Vagina (tissue), 2 donors: Measurements from ENCODE around the gene TNNT2. TPM values are rescaled to one million over a fixed set of nuclear protein-coding genes. Genes with fewer than 3 reads are reported as not detected.

Experiments
- DNase-seq, 2 donors: peaks; one replicate each; pipeline ENCODE4 v3.0.0-alpha.2; 2017; ENCODE audit errors: extremely low spot score in 2 of 2
- H3K27ac ChIP-seq: fragments of 200-600 bp; sonication (generic); one replicate; pipeline ENCODE4 v1.5.1; 2019
- H3K27me3 ChIP-seq: fragments of 200-600 bp; sonication (generic); one replicate; pipeline ENCODE4 v1.5.1; 2019
- H3K36me3 ChIP-seq, 2 donors: fragments of 200-600 bp; sonication (generic); one replicate each; pipeline ENCODE4 v1.5.1; 2017 to 2019
- H3K4me1 ChIP-seq: fragments of 200-600 bp; sonication (generic); one replicate; pipeline ENCODE4 v1.5.1; 2019
- H3K4me3 ChIP-seq, 2 donors: fragments of 200-600 bp; sonication (generic); 1 replicate in 1 of 2; 2 replicates in 1 of 2; pipeline ENCODE4 v1.5.1; 2016 to 2019
- H3K9me3 ChIP-seq: fragments of 200-600 bp; sonication (generic); one replicate; pipeline ENCODE4 v1.5.1; 2019
- POLR2A ChIP-seq, 2 donors: fragments of 450-650 bp; IDR thresholded peaks; one replicate each; pipeline ENCODE4 v1.6.1; 2017; ENCODE audit warnings: antibody characterized with exemption in 2 of 2, mild to moderate bottlenecking in 2 of 2, moderate library complexity in 2 of 2
- POLR2AphosphoS5 ChIP-seq, 2 donors: sonication (generic); formaldehyde crosslinking; IDR thresholded peaks; one replicate each; pipeline ENCODE4 v1.9.0; 2017; ENCODE audit warnings: antibody characterized with exemption in 2 of 2, mild to moderate bottlenecking in 2 of 2, low read depth in 1 of 2; ENCODE audit not compliant: insufficient read depth in 1 of 2
- intact Hi-C: fragments of 100-400 bp; cut with DNase I; formaldehyde crosslinking; loops from one replicate; pipeline ENCODE4 v1.15.1; 2023
- total RNA-seq: library from RNA; depleted of rRNA; stranded (reverse); fragments of >200 nt; gene quantifications from one replicate; pipeline ENCODE4 v1.2.3, GENCODE V29; 2016
- TF ChIP-seq, protein P1 (sequence below), 3 experiments: fragments of 450-650 bp in 2 of 3; fragments of 200-600 bp in 1 of 3; sonication (generic) in 1 of 3; IDR thresholded peaks; one replicate each; pipeline ENCODE4 v1.5.1; 2017 to 2019; ENCODE audit warnings: antibody characterized with exemption in 3 of 3, mild to moderate bottlenecking in 2 of 3, moderate library complexity in 2 of 3

The TNNT2 gene
- total RNA-seq, 1 donor from 2014 or later = 9.8 TPM

GRCh38 chr1:201408176-201408833 is 30.8 kb upstream of the TNNT2 start:
- Histone ChIP-seq H3K27ac (no peak overlapping the region), H3K36me3 (no peaks in the 10 kb centered on the region), H3K4me1 (peaks cover 18% of the 10 kb centered on the region), H3K27me3 (no peaks in the 10 kb centered on the region), H3K9me3 (no peaks in the 10 kb centered on the region), H3K4me3 (no peak overlapping the region)
- no peak for DNase-seq
- TF ChIP-seq, protein P1, sequence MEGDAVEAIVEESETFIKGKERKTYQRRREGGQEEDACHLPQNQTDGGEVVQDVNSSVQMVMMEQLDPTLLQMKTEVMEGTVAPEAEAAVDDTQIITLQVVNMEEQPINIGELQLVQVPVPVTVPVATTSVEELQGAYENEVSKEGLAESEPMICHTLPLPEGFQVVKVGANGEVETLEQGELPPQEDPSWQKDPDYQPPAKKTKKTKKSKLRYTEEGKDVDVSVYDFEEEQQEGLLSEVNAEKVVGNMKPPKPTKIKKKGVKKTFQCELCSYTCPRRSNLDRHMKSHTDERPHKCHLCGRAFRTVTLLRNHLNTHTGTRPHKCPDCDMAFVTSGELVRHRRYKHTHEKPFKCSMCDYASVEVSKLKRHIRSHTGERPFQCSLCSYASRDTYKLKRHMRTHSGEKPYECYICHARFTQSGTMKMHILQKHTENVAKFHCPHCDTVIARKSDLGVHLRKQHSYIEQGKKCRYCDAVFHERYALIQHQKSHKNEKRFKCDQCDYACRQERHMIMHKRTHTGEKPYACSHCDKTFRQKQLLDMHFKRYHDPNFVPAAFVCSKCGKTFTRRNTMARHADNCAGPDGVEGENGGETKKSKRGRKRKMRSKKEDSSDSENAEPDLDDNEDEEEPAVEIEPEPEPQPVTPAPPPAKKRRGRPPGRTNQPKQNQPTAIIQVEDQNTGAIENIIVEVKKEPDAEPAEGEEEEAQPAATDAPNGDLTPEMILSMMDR (IDR thresholded peaks at IDR 0.05) = peak; percentile 66 to 85 (median 80)
- TF ChIP-seq POLR2A (IDR thresholded peaks at IDR 0.05) = no peak
- intact Hi-C loops = no loop called here

DNA sequence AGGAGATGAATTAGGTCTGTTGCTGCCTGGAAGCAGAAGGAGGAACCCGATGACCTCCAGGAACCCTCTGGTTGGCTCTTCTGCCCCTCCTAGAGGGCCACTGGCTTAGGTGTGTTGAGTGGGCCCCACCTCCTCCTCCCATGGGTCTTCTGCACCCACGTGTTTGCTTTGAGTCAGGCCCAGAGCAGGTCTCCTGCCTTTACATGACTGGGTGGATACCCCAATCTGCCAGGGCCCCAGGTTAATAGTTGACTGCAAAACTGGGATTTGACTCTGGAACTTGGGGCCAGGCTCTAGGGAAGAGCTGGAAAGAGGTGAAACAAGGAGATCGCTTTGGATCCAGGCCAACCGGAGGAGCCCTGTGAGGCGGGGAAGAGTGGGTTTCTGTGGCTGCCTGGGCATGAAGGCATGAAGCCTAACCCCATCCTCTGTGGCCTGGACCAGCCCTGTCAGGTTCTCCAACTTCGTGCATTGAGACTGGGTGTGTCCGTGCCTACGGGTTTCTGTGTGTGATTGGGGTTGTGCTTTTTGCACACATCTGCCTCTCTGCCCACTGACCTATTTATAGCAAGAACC is 29.4 kb upstream of the TNNT2 start:
- Histone ChIP-seq H3K27me3 (no peaks in the 10 kb centered on the region), H3K9me3 (no peaks in the 10 kb centered on the region), H3K36me3 (no peaks in the 10 kb centered on the region), H3K27ac (peak overlapping the region; percentile 23), H3K4me1 (peaks cover 18% of the 10 kb centered on the region), H3K4me3 (no peak overlapping the region)
- intact Hi-C loops = no loop called here
- DNase-seq = no peak
- TF ChIP-seq, protein P1 (IDR thresholded peaks at IDR 0.05) = no peak
- TF ChIP-seq POLR2A (IDR thresholded peaks at IDR 0.05) (no peak), POLR2AphosphoS5 (IDR thresholded peaks at IDR 0.05; ENCODE audit: insufficient read depth in 1 of 2, low read depth in 1 of 2) (no peak)

DNA sequence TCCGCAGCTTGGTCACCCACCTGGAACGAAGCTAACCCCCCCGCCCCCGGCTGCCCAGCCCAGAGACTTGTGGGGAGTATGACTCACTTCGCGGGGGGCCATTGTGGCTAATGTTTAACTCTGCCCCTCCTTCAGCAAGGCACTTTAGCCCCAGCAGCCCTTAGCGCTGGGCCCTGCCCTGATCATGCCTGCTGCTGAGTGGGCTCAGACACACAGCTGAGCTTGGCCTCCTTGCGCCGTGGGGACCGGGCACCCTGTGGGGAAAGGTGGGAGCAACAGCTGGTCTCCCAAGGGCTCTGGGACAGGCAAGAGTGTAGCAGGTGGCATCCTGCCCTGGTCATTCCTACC is 28.0 kb upstream of the TNNT2 start:
- Histone ChIP-seq H3K36me3 (no peaks in the 10 kb centered on the region), H3K4me1 (peaks cover 18% of the 10 kb centered on the region), H3K27ac (no peak overlapping the region), H3K27me3 (no peaks in the 10 kb centered on the region), H3K9me3 (no peaks in the 10 kb centered on the region), H3K4me3 (no peak overlapping the region)
- TF ChIP-seq, protein P1 (IDR thresholded peaks at IDR 0.05) = no peak
- TF ChIP-seq POLR2AphosphoS5 (IDR thresholded peaks at IDR 0.05; ENCODE audit: insufficient read depth in 1 of 2, low read depth in 1 of 2) = no peak
- no peak for TF ChIP-seq POLR2A (IDR thresholded peaks at IDR 0.05)
- DNase-seq = no peak
- intact Hi-C loops = no loop called here

DNA sequence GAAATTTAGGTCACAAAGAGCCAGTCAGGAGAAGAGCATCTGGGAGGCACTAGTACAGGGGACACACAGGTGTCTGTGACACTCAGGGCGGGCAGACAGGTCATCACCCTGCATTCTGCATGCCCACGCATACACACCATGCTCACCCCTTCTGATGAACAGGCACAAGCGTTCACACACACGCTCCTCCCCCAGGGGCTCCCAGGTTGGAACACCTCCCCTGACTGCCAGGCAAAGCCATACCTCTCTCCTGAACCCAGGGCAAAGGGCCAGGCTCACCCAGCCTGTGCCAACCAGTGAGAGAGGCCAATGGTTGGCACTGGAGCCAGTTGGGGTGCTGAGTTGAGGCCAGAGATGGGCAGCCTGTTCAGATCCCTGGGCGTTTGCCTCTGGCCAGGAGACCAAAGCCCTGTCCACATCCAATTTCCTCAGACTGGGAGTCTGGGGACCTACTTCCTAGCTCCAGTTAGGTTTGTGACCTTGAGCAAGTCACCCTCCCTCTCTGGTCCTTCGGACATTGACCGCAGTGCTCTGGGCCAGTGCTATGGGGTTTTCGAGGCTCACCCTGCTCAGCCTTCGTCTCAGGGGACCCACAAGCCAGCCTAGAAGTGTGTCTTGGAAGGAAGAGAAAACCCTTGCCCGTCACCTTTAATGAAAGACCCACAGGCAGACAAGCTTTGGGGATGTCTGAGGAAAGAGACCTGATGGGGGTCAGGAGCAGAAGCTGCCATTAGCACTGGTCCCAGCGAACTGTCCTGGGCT is 27.4 kb upstream of the TNNT2 start:
- Histone ChIP-seq H3K27me3 (no peaks in the 10 kb centered on the region), H3K9me3 (no peaks in the 10 kb centered on the region), H3K36me3 (no peaks in the 10 kb centered on the region), H3K27ac (no peak overlapping the region), H3K4me1 (peaks cover 23% of the 10 kb centered on the region), H3K4me3 (no peak overlapping the region)
- TF ChIP-seq, protein P1 (IDR thresholded peaks at IDR 0.05) = no peak
- no peak for TF ChIP-seq POLR2A (IDR thresholded peaks at IDR 0.05)
- TF ChIP-seq POLR2AphosphoS5 (IDR thresholded peaks at IDR 0.05; ENCODE audit: insufficient read depth in 1 of 2, low read depth in 1 of 2) = no peak
- DNase-seq = no peak
- intact Hi-C loops = no loop called here

GRCh38 chr1:201404055-201404454 is 26.6 kb upstream of the TNNT2 start:
- Histone ChIP-seq H3K27ac (no peak overlapping the region), H3K4me1 (peaks cover 32% of the 10 kb centered on the region), H3K4me3 (no peak overlapping the region), H3K36me3 (no peaks in the 10 kb centered on the region), H3K27me3 (no peaks in the 10 kb centered on the region), H3K9me3 (no peaks in the 10 kb centered on the region)
- intact Hi-C loops = no loop called here
- DNase-seq = no peak
- TF ChIP-seq POLR2AphosphoS5 (IDR thresholded peaks at IDR 0.05; ENCODE audit: insufficient read depth in 1 of 2, low read depth in 1 of 2) = no peak
- TF ChIP-seq, protein P1 (IDR thresholded peaks at IDR 0.05) = no peak
- no peak for TF ChIP-seq POLR2A (IDR thresholded peaks at IDR 0.05)
